Activated CD8-positive, alpha-beta memory T cell treated with anti-CD3 and anti-CD28 coated beads, Interleukin-2, amount 50 U/mL, for 24 hours (primary cell): ENCODE results near the gene OR12D1.
"Not testable (repeated sequence)": the region's sequence is repeated elsewhere in the genome, so short reads cannot be mapped to it uniquely, and the experiment has no call there.

Experiments used
- DNase-seq: peaks from one replicate; pipeline ENCODE4 v3.0.0-alpha.2; 2020; ENCODE audit errors: extremely low read depth

The OR12D1 gene

GRCh38 chr6:29414588-29414987 lies at the start of gene OR12D1:
TSS of gene OR12D1 (plus strand) at chr6:29414928.
- DNase-seq = no peak

GRCh38 chr6:29368765-29369164 lies 46.0 kb upstream of the OR12D1 start, which contains the start of gene OR5V1:
TSS of gene OR5V1 (minus strand) at chr6:29368865. CDS start at chr6:29356195, 12,670 bp downstream.
- DNase-seq = no peak

GRCh38 chr6:29375191-29375590 lies 39.5 kb upstream of the OR12D1 start, which contains the start of gene OR12D3:
TSS of gene OR12D3 (minus strand) at chr6:29375291. CDS start at chr6:29375287, 4 bp downstream.
- DNase-seq = no peak

GRCh38 chr6:29376003-29376402 lies 38.7 kb upstream of the OR12D1 start:
- DNase-seq = no peak

GRCh38 chr6:29388533-29388932 lies 26.2 kb upstream of the OR12D1 start:
- no peak for DNase-seq

GRCh38 chr6:29395331-29395730 lies 19.4 kb upstream of the OR12D1 start, which contains the start of gene OR12D2:
TSS of gene OR12D2 (plus strand) at chr6:29395631. CDS start at chr6:29396700, 1,069 bp downstream.
- DNase-seq = no peak

GRCh38 chr6:29399525-29399924 lies 15.2 kb upstream of the OR12D1 start:
- DNase-seq = no peak

GRCh38 chr6:29403801-29404200 lies 10.9 kb upstream of the OR12D1 start:
- DNase-seq = no peak

GRCh38 chr6:29419516-29419915 lies 4.8 kb downstream of the OR12D1 start:
- no peak for DNase-seq

- DNase-seq = no peak
Measured at GRCh38 chr6:29424168-29424567, 9.4 kb downstream of the OR12D1 start.

- no peak for DNase-seq
Measured at GRCh38 chr6:29424575-29424974, 9.8 kb downstream of the OR12D1 start.

- no peak for DNase-seq
Measured at GRCh38 chr6:29425075-29425474, 10.3 kb downstream of the OR12D1 start.

GRCh38 chr6:29426654-29427053 lies 11.9 kb downstream of the OR12D1 start:
- no peak for DNase-seq

- not testable (repeated sequence) for DNase-seq
Measured at GRCh38 chr6:29436730-29437129, 22.0 kb downstream of the OR12D1 start.

- DNase-seq = no peak
Measured at GRCh38 chr6:29439006-29439405, 24.3 kb downstream of the OR12D1 start, which contains the start of gene OR10C1. TSS of gene OR10C1 (plus strand) at chr6:29439306. CDS start at chr6:29440016, 710 bp downstream.

GRCh38 chr6:29442719-29443118 lies 28.0 kb downstream of the OR12D1 start:
- DNase-seq = no peak

GRCh38 chr6:29444031-29444430 lies 29.3 kb downstream of the OR12D1 start:
- DNase-seq = not testable (repeated sequence)

- DNase-seq = no peak
Measured at GRCh38 chr6:29447670-29448069, 32.9 kb downstream of the OR12D1 start.

- no peak for DNase-seq
Measured at GRCh38 chr6:29451471-29452193, 36.9 kb downstream of the OR12D1 start.

- DNase-seq = no peak
Measured at GRCh38 chr6:29456971-29457370, 42.2 kb downstream of the OR12D1 start, which contains the start of the genes OR11A1 and OR2H1. TSS of gene OR11A1 (minus strand) at chr6:29457071. CDS start at chr6:29427641, 29,430 bp downstream. TSS of gene OR2H1 (plus strand) at chr6:29457155. CDS start at chr6:29461770, 4,615 bp downstream.

GRCh38 chr6:29461021-29461814 lies 46.5 kb downstream of the OR12D1 start:
- DNase-seq = no peak

GRCh38 chr6:29462022-29462421 lies 47.3 kb downstream of the OR12D1 start:
- DNase-seq = no peak
